HEK293 (cell line): Measurements from ENCODE around the gene MRPL55.

Experiments used
- CTCF ChIA-PET: fragments of 350-600 bp; formaldehyde crosslinking; extraction: SDS; loops from one replicate; lab custom pipeline; 2021; ENCODE audit warnings: antibody characterized with exemption; lab: Yijun Ruan, JAX
- POLR2A ChIA-PET: fragments of 300-600 bp; formaldehyde crosslinking; extraction: SDS; loops from one replicate; lab custom pipeline; 2020; ENCODE audit warnings: antibody characterized with exemption, inconsistent platforms; lab: Yijun Ruan, JAX
- H3K27ac ChIP-seq: fragments of 200-500 bp; sonication (Bioruptor generic); 2 replicates; pipeline ENCODE4 v1.5.1; 2014; ENCODE audit warnings: low read depth, low read length, control low read depth, inconsistent platforms; ENCODE audit errors: extremely low read depth
- H3K36me3 ChIP-seq, 2 experiments: fragments of 200-500 bp in 1 of 2; sonication (Bioruptor generic) in 1 of 2; 1 replicate in 1 of 2; 2 replicates in 1 of 2; pipeline ENCODE4 v1.5.1; 2014 to 2017; ENCODE audit warnings: inconsistent platforms in 2 of 2, low read length in 2 of 2; ENCODE audit not compliant: control insufficient read depth in 2 of 2, insufficient read depth in 1 of 2
- H3K4me1 ChIP-seq: fragments of 200-500 bp; sonication (Bioruptor generic); 2 replicates; pipeline ENCODE4 v1.5.1; 2014; ENCODE audit warnings: mild to moderate bottlenecking, low read length, inconsistent platforms; ENCODE audit not compliant: control insufficient read depth, insufficient read depth
- H3K4me3 ChIP-seq: 2 replicates; pipeline ENCODE4 v1.5.1; 2011; ENCODE audit warnings: low read depth, mild to moderate bottlenecking, control low read depth, low read length, moderate library complexity
- H3K9me3 ChIP-seq: fragments of 200-500 bp; sonication (Bioruptor generic); 2 replicates; pipeline ENCODE4 v1.5.1; 2014; ENCODE audit warnings: low read depth, low read length, inconsistent platforms; ENCODE audit not compliant: control insufficient read depth, insufficient read depth
- BCL11B ChIP-seq: fragments of 450-650 bp; formaldehyde crosslinking; IDR thresholded peaks from 2 replicates; pipeline ENCODE4 v1.5.1; 2016; ENCODE audit warnings: low read depth, missing biosample characterization, missing genetic modification characterization
- GLIS1 ChIP-seq: fragments of 450-650 bp; formaldehyde crosslinking; IDR thresholded peaks from 2 replicates; pipeline ENCODE4 v1.5.1; 2016; ENCODE audit warnings: missing biosample characterization, missing genetic modification characterization
- HOXA7 ChIP-seq: sonication (generic); formaldehyde crosslinking; IDR thresholded peaks from 2 replicates; pipeline ENCODE4 v1.8.1; 2022; ENCODE audit warnings: missing genetic modification reagents, borderline replicate concordance
- ZBTB20 ChIP-seq: fragments of 450-650 bp; formaldehyde crosslinking; IDR thresholded peaks from 2 replicates; pipeline ENCODE4 v1.5.1; 2016; ENCODE audit warnings: missing biosample characterization, missing genetic modification characterization
- ZBTB8A ChIP-seq: fragments of 450-650 bp; formaldehyde crosslinking; IDR thresholded peaks from 2 replicates; pipeline ENCODE4 v1.5.1; 2016; ENCODE audit warnings: missing biosample characterization, missing genetic modification characterization
- ZEB2 ChIP-seq: fragments of 450-650 bp; formaldehyde crosslinking; IDR thresholded peaks from 2 replicates; pipeline ENCODE4 v1.5.1; 2016; ENCODE audit warnings: missing biosample characterization, missing genetic modification characterization
- ZFHX2 ChIP-seq: fragments of 450-650 bp; formaldehyde crosslinking; conservative IDR thresholded peaks from 2 replicates; pipeline ENCODE4 v1.5.1; 2016; ENCODE audit warnings: missing biosample characterization, missing genetic modification characterization
- ZNF223 ChIP-seq: fragments of 450-650 bp; formaldehyde crosslinking; IDR thresholded peaks from 2 replicates; pipeline ENCODE4 v1.5.1; 2016; ENCODE audit warnings: missing biosample characterization, missing genetic modification characterization
- ZNF24 ChIP-seq: fragments of 450-650 bp; formaldehyde crosslinking; IDR thresholded peaks from 2 replicates; pipeline ENCODE4 v1.5.1; 2016; ENCODE audit warnings: missing biosample characterization, missing genetic modification characterization
- ZNF366 ChIP-seq: fragments of 450-650 bp; formaldehyde crosslinking; conservative IDR thresholded peaks from 2 replicates; pipeline ENCODE4 v1.5.1; 2016; ENCODE audit warnings: missing biosample characterization, missing genetic modification characterization
- ZNF391 ChIP-seq: fragments of 450-650 bp; formaldehyde crosslinking; IDR thresholded peaks from 2 replicates; pipeline ENCODE4 v1.5.1; 2016; ENCODE audit warnings: low read depth, missing biosample characterization, missing genetic modification characterization, borderline replicate concordance
- ZNF404 ChIP-seq: fragments of 450-650 bp; formaldehyde crosslinking; IDR thresholded peaks from 2 replicates; pipeline ENCODE4 v1.5.1; 2017; ENCODE audit warnings: missing biosample characterization, missing genetic modification characterization
- ZNF423 ChIP-seq: fragments of 450-650 bp; formaldehyde crosslinking; IDR thresholded peaks from 2 replicates; pipeline ENCODE4 v1.5.1; 2016; ENCODE audit warnings: missing biosample characterization, missing genetic modification characterization
- ZNF600 ChIP-seq: fragments of 450-650 bp; formaldehyde crosslinking; IDR thresholded peaks from 2 replicates; pipeline ENCODE4 v1.5.1; 2016; ENCODE audit warnings: missing biosample characterization, missing genetic modification characterization
- ZNF629 ChIP-seq: fragments of 450-650 bp; formaldehyde crosslinking; IDR thresholded peaks from 2 replicates; pipeline ENCODE4 v1.5.1; 2017; ENCODE audit warnings: missing biosample characterization, missing genetic modification characterization
- ZNF785 ChIP-seq: fragments of 450-650 bp; formaldehyde crosslinking; IDR thresholded peaks from 2 replicates; pipeline ENCODE4 v1.5.1; 2016; ENCODE audit warnings: missing biosample characterization, missing genetic modification characterization
- ZNF843 ChIP-seq: fragments of 450-650 bp; formaldehyde crosslinking; IDR thresholded peaks from 2 replicates; pipeline ENCODE4 v1.5.1; 2016; ENCODE audit warnings: missing biosample characterization, missing genetic modification characterization

MRPL55 gene

GRCh38 chr1:228062812-228063211 is 46.3 kb downstream of the MRPL55 start (continued):
- TF ChIP-seq ZNF600 (tag by site-specific recombination) (0 out of 2 replicates have a peak, but pooled peaks have one; percentile 20), ZNF785 (tag by site-specific recombination) (no peak), ZBTB20 (tag by site-specific recombination) (no peak), ZFHX2 (tag by site-specific recombination) (peak; percentile 37; the same call in 1 of the 2 replicates)

DNA sequence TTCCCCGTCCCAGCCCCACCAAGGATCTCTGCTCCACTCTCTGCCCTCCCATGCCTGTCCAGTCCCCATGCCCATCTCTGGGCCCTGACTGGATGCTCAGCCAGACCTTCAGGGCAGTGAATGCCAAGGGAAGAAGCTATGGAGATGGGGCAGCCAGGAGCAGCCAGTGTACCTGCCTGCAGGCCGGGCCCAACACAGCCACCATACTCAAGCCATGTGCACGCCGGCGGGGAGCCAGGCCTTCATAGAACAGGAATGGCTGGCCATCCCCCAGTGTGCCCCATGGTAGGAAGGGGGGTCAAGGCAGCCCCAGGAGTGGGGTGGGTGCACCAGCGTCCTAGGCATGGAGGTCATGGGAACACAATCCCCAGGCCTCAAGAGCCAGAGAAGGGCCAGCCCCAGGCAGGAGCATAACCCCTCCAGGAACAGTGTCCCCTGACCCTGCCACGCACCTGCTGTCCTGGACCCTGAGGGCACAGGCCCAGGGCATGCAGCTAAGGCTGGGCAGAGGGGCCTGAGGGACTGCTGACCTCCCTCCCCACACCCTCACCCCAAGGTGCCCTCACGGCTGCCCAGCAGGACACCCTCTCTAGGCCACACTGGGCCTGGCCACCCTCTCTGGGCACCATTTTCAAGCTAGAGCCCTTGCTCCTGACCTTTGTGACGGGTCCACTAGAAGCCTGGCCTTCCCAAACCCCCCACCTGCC is 46.9 kb downstream of the MRPL55 start:
- no peak overlapping the region for H3K27ac ChIP-seq
- H3K4me1 ChIP-seq: peaks cover 4% of the 10 kb centered on the region
- no peaks in the 10 kb centered on the region for H3K36me3 ChIP-seq
- TF ChIP-seq ZNF404 (tag by site-specific recombination) (no peak), GLIS1 (tag by site-specific recombination) (no peak), ZNF24 (no peak), ZNF391 (tag by site-specific recombination) (no peak), ZNF629 (tag by site-specific recombination) (no peak), ZNF843 (tag by site-specific recombination) (no peak), ZNF223 (tag by site-specific recombination) (no peak), ZEB2 (no peak)
- ChIA-PET CTCF (interaction anchor here (1.1 to 1.5 kb wide), 3 partner anchors 56 to 63 kb away, joined by 3 to 4 read pairs (median 4); no protein-coding TSS in a partner anchor), POLR2A (interaction anchor here (1.1 kb wide), 1 partner anchor 12 kb away, joined by 3 read pairs; no protein-coding TSS in a partner anchor)
- H3K4me3 ChIP-seq: no peak overlapping the region
- H3K9me3 ChIP-seq: no peaks in the 10 kb centered on the region

DNA sequence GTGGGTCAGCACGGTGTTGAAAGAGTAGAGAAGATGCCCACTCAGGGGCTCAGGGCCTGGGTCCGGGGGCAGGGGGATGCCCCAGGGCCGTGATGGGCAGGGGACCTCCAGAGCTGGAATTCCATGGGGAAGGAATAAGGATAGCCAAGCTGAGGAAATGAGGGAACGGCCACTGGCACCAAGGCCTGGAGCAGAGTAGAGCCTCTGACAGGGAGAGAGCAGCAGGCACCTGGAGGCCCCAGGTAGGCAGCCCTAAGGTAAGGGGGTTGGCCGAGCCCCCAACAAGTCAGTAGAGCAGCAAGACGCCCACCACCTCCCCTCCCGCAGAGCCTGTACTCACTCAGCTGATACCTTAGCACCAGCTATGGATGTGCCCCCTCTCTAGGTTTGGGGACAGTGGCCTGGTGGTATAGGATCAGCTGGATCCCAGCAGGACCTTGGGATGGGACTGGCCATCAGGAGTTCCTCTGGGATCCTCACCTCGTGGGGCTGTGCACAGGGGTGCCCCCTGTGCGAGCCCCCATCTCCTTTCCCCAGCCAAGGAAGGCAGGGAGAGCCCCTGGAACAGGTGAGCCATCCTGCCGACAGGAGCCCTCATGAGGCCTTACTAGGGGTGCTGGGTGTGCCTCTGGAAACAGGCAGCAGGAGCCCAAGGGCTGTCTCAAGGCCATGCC is 47.6 kb downstream of the MRPL55 start:
- peaks cover 4% of the 10 kb centered on the region for H3K4me1 ChIP-seq
- TF ChIP-seq ZNF423 (no peak), ZNF366 (no peak), BCL11B (tag by site-specific recombination) (no peak)
- H3K27ac ChIP-seq: no peak overlapping the region
- H3K36me3 ChIP-seq: no peaks in the 10 kb centered on the region
- CTCF ChIA-PET: interaction anchor here (1.1 to 1.5 kb wide), 3 partner anchors 56 to 62 kb away, joined by 3 to 4 read pairs (median 4); no protein-coding TSS in a partner anchor
- no peaks in the 10 kb centered on the region for H3K9me3 ChIP-seq
- no peak overlapping the region for H3K4me3 ChIP-seq
- POLR2A ChIA-PET: no interaction called here

DNA sequence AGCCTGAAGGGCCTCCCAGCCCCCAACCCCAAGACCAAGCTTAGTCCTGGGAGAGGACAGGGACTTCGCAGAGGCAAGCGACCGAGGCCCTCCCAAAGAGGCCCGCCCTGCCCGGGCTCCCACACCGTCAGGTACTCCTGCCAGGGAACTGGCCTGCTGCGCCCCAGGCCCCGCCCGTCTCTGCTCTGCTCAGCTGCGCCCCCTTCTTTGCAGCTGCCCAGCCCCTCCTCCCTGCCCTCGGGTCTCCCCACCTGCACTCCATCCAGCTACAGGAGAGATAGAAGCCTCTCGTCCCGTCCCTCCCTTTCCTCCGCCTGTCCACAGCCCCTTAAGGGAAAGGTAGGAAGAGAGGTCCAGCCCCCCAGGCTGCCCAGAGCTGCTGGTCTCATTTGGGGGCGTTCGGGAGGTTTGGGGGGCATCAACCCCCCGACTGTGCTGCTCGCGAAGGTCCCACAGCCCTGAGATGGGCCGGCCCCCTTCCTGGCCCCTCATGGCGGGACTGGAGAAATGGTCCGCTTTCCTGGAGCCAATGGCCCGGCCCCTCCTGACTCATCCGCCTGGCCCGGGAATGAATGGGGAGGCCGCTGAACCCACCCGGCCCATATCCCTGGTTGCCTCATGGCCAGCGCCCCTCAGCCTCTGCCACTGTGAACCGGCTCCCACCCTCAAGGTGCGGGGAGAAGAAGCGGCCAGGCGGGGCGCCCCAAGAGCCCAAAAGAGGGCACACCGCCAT is 48.5 kb downstream of the MRPL55 start:
- Histone ChIP-seq H3K9me3 (no peaks in the 10 kb centered on the region), H3K4me3 (peak overlapping the region; percentile 13), H3K36me3 (no peaks in the 10 kb centered on the region), H3K27ac (peak overlapping the region; percentile 26), H3K4me1 (peaks cover 4% of the 10 kb centered on the region)
- TF ChIP-seq ZBTB8A (tag by site-specific recombination): peak; percentile 48
- TF ChIP-seq HOXA7 (CRISPR knock-in tag): no peak
- CTCF ChIA-PET: interaction anchor here (0.6 to 1.2 kb wide), 3 partner anchors 61 to 298 kb away, joined by 3 to 5 read pairs (median 4); no protein-coding TSS in a partner anchor
- POLR2A ChIA-PET: interaction anchor here (1.0 to 2.8 kb wide), 4 partner anchors 17 to 106 kb away, joined by 3 to 12 read pairs (median 6); partner anchors contain the start of gene ARF1
